ENCODE measurements around the gene GUCY2D.
"Not testable (repeated sequence)": the region's sequence is repeated elsewhere in the genome, so short reads cannot be mapped to it uniquely, and the experiment has no call there.

GUCY2D gene

GRCh38 chr17:8019166-8019565, 16.8 kb downstream of the GUCY2D start:
- no peak for DNase-seq

GRCh38 chr17:8019665-8020650, 17.5 kb downstream of the GUCY2D start:
- no peak for DNase-seq

- no peak for DNase-seq
Measured at GRCh38 chr17:8020776-8021564, 18.6 kb downstream of the GUCY2D start.

GRCh38 chr17:8021565-8022359, 19.3 kb downstream of the GUCY2D start:
- DNase-seq = no peak

- no peak for DNase-seq
Measured at GRCh38 chr17:8022360-8023003, 20.1 kb downstream of the GUCY2D start.

GRCh38 chr17:8024161-8024560, 21.7 kb downstream of the GUCY2D start:
- not testable (repeated sequence) for DNase-seq

- no peak for DNase-seq
Measured at GRCh38 chr17:8025176-8025911, 22.9 kb downstream of the GUCY2D start.

- DNase-seq = no peak
Measured at GRCh38 chr17:8029121-8029520, 26.7 kb downstream of the GUCY2D start.

GRCh38 chr17:8031261-8031661, 28.8 kb downstream of the GUCY2D start:
- no peak for DNase-seq

GRCh38 chr17:8031950-8032349, 29.5 kb downstream of the GUCY2D start:
- DNase-seq = no peak

GRCh38 chr17:8032442-8032841, 30.0 kb downstream of the GUCY2D start:
- no peak for DNase-seq

- DNase-seq = no peak
Measured at GRCh38 chr17:8038954-8039610, 36.7 kb downstream of the GUCY2D start, which contains the start of gene ALOX15B. Gene ALOX15B (plus strand): TSS chr17:8039059. CDS start chr17:8039156, 97 bp downstream.

- no peak for DNase-seq
Measured at GRCh38 chr17:8039611-8040168, 37.3 kb downstream of the GUCY2D start.

GRCh38 chr17:8041249-8041928, 39.0 kb downstream of the GUCY2D start:
- DNase-seq = no peak

- DNase-seq = no peak
Measured at GRCh38 chr17:8041979-8042378, 39.6 kb downstream of the GUCY2D start.

- DNase-seq = no peak
Measured at GRCh38 chr17:8044819-8045810, 42.7 kb downstream of the GUCY2D start.

GRCh38 chr17:8046306-8046928, 44.0 kb downstream of the GUCY2D start:
- no peak for DNase-seq
